Measurements from ENCODE around the gene PRPF40A. TPM values are rescaled to one million over a fixed set of nuclear protein-coding genes. Genes with fewer than 3 reads are reported as not detected.

PRPF40A gene
- total RNA-seq, 1 donor from 2014 or later, result 84.8 TPM

GRCh38 chr2:152648336-152648735, 68.9 kb downstream of the PRPF40A start:
- H3K36me3 ChIP-seq, result peaks cover 50% of the 10 kb centered on the region
- H3K27ac ChIP-seq, result no peak overlapping the region
- H3K4me3 ChIP-seq, result no peak overlapping the region
- H3K4me1 ChIP-seq, result peaks cover 24% of the 10 kb centered on the region
- no peaks in the 10 kb centered on the region for H3K9me3 ChIP-seq
- no peak for DNase-seq
- no peaks in the 10 kb centered on the region for H3K27me3 ChIP-seq (ENCODE audit: low read depth)
- intact Hi-C loops (cut with DNase I), result no loop called here
- TF ChIP-seq CTCF (IDR thresholded peaks at IDR 0.05), result no peak
- ATAC-seq, result peak in 1 of 2 donors; percentile 35

- DNase-seq (peak; percentile 59), ATAC-seq (peak; percentile 63 to 66)
- Histone ChIP-seq H3K27ac (no peak overlapping the region), H3K9me3 (no peaks in the 10 kb centered on the region), H3K4me3 (no peak overlapping the region), H3K4me1 (peaks cover 24% of the 10 kb centered on the region), H3K36me3 (peaks cover 54% of the 10 kb centered on the region), H3K27me3 (ENCODE audit: low read depth) (no peaks in the 10 kb centered on the region)
- intact Hi-C loops (cut with DNase I), result no loop called here
- no peak for TF ChIP-seq CTCF (IDR thresholded peaks at IDR 0.05)
These were observed 69.7 kb downstream of the PRPF40A start for GRCh38 chr2:152647552-152647951.

GRCh38 chr2:152646775-152647174, 70.5 kb downstream of the PRPF40A start:
- no peaks in the 10 kb centered on the region for H3K9me3 ChIP-seq
- intact Hi-C loops (cut with DNase I), result no loop called here
- no peak for DNase-seq
- TF ChIP-seq CTCF (IDR thresholded peaks at IDR 0.05), result no peak
- peak; percentile 40 to 75 for ATAC-seq
- no peak overlapping the region for H3K4me3 ChIP-seq
- peaks cover 55% of the 10 kb centered on the region for H3K36me3 ChIP-seq
- no peaks in the 10 kb centered on the region for H3K27me3 ChIP-seq (ENCODE audit: low read depth)
- peaks cover 24% of the 10 kb centered on the region for H3K4me1 ChIP-seq
- H3K27ac ChIP-seq, result no peak overlapping the region

- Histone ChIP-seq H3K27me3 (ENCODE audit: low read depth) (no peaks in the 10 kb centered on the region), H3K4me3 (no peak overlapping the region), H3K36me3 (peaks cover 55% of the 10 kb centered on the region), H3K9me3 (no peaks in the 10 kb centered on the region), H3K4me1 (peaks cover 24% of the 10 kb centered on the region), H3K27ac (no peak overlapping the region)
- DNase-seq, result no peak
- no peak for TF ChIP-seq CTCF (IDR thresholded peaks at IDR 0.05)
- intact Hi-C loops (cut with DNase I), result no loop called here
- no peak for ATAC-seq
These were observed 71.0 kb downstream of the PRPF40A start for GRCh38 chr2:152646264-152646663.

- no peaks in the 10 kb centered on the region for H3K9me3 ChIP-seq
- H3K36me3 ChIP-seq, result peaks cover 62% of the 10 kb centered on the region
- no peak for TF ChIP-seq CTCF (IDR thresholded peaks at IDR 0.05)
- DNase-seq (no peak), ATAC-seq (no peak)
- intact Hi-C loops (cut with DNase I), result no loop called here
- H3K27ac ChIP-seq, result no peak overlapping the region
- H3K4me3 ChIP-seq, result no peak overlapping the region
- no peaks in the 10 kb centered on the region for H3K27me3 ChIP-seq (ENCODE audit: low read depth)
- peaks cover 24% of the 10 kb centered on the region for H3K4me1 ChIP-seq
These were observed 72.9 kb downstream of the PRPF40A start for GRCh38 chr2:152644189-152644873.

Measured in lower lobe of right lung (tissue), 2 donors.